BE2C (cell line): ENCODE data around the gene SOX5.

ENCODE experiments used
- DNase-seq: peaks from one replicate; pipeline ENCODE4 v3.0.0-alpha.2; 2020
- H3K27me3 ChIP-seq: fragments of 250-450 bp; sonication (Bioruptor Pico); 2 replicates; pipeline ENCODE4 v1.5.1; 2020; ENCODE audit warnings: mild to moderate bottlenecking
- H3K36me3 ChIP-seq: fragments of 250-450 bp; sonication (Bioruptor Pico); 2 replicates; pipeline ENCODE4 v1.5.1; 2020; ENCODE audit warnings: mild to moderate bottlenecking
- H3K4me1 ChIP-seq: fragments of 250-450 bp; sonication (Bioruptor Pico); 2 replicates; pipeline ENCODE4 v1.5.1; 2020
- H3K4me3 ChIP-seq: 2 replicates; pipeline ENCODE4 v1.5.1; 2011; ENCODE audit warnings: low read depth, low read length
- H3K9me3 ChIP-seq: fragments of 250-450 bp; sonication (Bioruptor Pico); 2 replicates; pipeline ENCODE4 v1.5.1; 2020
- TF ChIP-seq, protein P1 (sequence below): IDR thresholded peaks from 2 replicates; pipeline ENCODE4 v1.5.1; 2012; ENCODE audit warnings: mild to moderate bottlenecking, low read depth, low read length

SOX5 gene

GRCh38 chr12:23555825-23556207 lies 393.7 kb downstream of the SOX5 start:
- no peaks in the 10 kb centered on the region for H3K27me3 ChIP-seq
- no peak overlapping the region for H3K4me3 ChIP-seq
- no peaks in the 10 kb centered on the region for H3K9me3 ChIP-seq
- TF ChIP-seq, protein P1, sequence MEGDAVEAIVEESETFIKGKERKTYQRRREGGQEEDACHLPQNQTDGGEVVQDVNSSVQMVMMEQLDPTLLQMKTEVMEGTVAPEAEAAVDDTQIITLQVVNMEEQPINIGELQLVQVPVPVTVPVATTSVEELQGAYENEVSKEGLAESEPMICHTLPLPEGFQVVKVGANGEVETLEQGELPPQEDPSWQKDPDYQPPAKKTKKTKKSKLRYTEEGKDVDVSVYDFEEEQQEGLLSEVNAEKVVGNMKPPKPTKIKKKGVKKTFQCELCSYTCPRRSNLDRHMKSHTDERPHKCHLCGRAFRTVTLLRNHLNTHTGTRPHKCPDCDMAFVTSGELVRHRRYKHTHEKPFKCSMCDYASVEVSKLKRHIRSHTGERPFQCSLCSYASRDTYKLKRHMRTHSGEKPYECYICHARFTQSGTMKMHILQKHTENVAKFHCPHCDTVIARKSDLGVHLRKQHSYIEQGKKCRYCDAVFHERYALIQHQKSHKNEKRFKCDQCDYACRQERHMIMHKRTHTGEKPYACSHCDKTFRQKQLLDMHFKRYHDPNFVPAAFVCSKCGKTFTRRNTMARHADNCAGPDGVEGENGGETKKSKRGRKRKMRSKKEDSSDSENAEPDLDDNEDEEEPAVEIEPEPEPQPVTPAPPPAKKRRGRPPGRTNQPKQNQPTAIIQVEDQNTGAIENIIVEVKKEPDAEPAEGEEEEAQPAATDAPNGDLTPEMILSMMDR: no peak
- no peaks in the 10 kb centered on the region for H3K4me1 ChIP-seq
- DNase-seq: no peak
- H3K36me3 ChIP-seq: no peaks in the 10 kb centered on the region

GRCh38 chr12:23555180-23555824 lies 394.2 kb downstream of the SOX5 start:
- no peak for DNase-seq
- Histone ChIP-seq H3K4me3 (no peak overlapping the region), H3K27me3 (no peaks in the 10 kb centered on the region), H3K9me3 (no peaks in the 10 kb centered on the region), H3K36me3 (no peaks in the 10 kb centered on the region), H3K4me1 (no peaks in the 10 kb centered on the region)
- TF ChIP-seq, protein P1: no peak

DNA sequence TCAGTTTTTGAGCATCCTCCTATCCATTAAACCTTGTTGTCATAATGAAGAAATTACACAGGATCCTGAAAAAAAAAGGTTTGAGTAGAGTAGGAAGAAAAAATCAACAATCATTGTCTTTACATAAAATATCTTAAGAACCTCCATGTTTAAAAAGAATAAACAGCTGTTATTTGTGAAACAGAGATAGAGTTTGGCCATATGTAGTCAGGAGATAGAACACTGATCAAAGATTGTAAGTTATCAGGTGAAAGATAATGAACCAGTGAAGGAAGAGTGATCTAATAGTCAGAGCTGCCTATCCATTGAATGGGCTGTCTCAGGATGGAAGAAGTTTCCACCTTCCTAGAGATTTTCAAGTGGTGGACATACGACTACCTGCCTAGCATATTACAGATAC lies 397.1 kb downstream of the SOX5 start:
- Histone ChIP-seq H3K4me3 (no peak overlapping the region), H3K4me1 (no peaks in the 10 kb centered on the region), H3K27me3 (no peaks in the 10 kb centered on the region), H3K9me3 (no peaks in the 10 kb centered on the region), H3K36me3 (no peaks in the 10 kb centered on the region)
- TF ChIP-seq, protein P1: no peak
- DNase-seq: no peak

DNA sequence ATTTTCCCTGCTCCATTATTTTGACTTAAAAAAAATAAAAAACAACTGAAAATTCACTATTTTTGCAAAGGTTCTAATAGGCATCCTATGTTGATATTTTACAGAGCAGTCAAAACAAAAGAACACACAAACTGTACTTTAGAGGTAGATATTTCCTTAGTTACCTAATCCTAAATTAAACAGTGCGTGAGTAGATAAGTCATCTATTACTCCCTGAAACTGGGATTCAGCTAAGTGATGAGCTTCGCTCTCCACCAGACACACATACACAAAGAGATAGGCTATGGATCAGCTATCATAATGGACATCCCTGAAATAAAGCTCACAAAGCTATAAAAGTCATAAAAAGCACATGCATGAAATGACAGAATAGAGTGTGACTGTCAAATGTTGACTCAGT lies 398.7 kb downstream of the SOX5 start:
- Histone ChIP-seq H3K27me3 (no peaks in the 10 kb centered on the region), H3K9me3 (no peaks in the 10 kb centered on the region), H3K4me3 (no peak overlapping the region), H3K36me3 (no peaks in the 10 kb centered on the region), H3K4me1 (no peaks in the 10 kb centered on the region)
- no peak for DNase-seq
- TF ChIP-seq, protein P1: no peak

DNA sequence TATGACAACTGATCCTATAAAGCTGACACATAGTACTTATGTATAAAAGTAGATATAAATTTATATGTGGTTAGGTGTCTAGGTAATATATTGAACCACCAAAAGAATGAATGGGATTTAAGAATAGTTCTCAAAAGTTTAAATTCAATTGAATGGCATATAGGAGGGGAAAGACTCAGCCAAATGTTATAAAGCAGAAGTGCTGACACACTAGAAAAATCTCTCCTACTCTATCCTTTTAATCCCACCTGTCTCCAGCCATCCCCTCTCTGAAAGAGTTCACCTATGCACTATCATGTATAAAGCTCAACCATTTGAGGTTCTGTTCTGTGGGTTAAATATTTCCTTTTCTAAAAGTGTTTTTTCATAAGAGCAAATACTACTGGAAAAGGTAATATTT lies 400.7 kb downstream of the SOX5 start:
- H3K36me3 ChIP-seq: no peaks in the 10 kb centered on the region
- no peak overlapping the region for H3K4me3 ChIP-seq
- H3K9me3 ChIP-seq: no peaks in the 10 kb centered on the region
- H3K4me1 ChIP-seq: no peaks in the 10 kb centered on the region
- TF ChIP-seq, protein P1: no peak
- no peaks in the 10 kb centered on the region for H3K27me3 ChIP-seq
- no peak for DNase-seq

DNA sequence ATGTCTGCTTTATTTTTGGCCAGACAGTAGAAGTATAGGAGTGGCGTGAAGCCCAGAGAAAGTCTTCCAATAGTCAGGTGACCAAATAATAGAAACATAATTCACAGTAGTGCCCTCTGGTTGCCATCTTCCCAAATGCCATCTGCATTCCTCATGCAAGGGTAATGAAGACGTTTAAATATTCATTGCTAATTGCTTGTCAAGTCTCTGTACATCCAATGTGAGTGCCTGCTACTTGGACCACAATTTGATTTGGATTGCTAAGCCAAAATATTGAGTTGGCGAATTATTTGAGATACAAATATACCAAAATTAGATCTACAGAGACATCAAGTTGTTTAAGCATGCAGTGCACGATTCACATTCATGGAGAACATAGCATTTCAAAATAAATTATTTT lies 402.7 kb downstream of the SOX5 start:
- TF ChIP-seq, protein P1: no peak
- no peaks in the 10 kb centered on the region for H3K36me3 ChIP-seq
- H3K4me3 ChIP-seq: no peak overlapping the region
- no peaks in the 10 kb centered on the region for H3K27me3 ChIP-seq
- H3K9me3 ChIP-seq: no peaks in the 10 kb centered on the region
- no peaks in the 10 kb centered on the region for H3K4me1 ChIP-seq
- DNase-seq: no peak
